Stimulated activated naive CD8-positive, alpha-beta T cell treated with anti-CD3 and anti-CD28 coated beads, Interleukin-15, amount 100 ng/mL, for 72 hours (primary cell): ENCODE data around the gene TCEA3.
A peak's percentile ranks its signal among the peaks of the same experiment; 100 is the strongest.

Experiments
- ATAC-seq: fragments of 150-1000 bp; cut with Tn5 transposase; 2 replicates; pipeline ENCODE4 v1.10.0; 2021; ENCODE audit warnings: mild to moderate bottlenecking, moderate library complexity
- DNase-seq, 2 donors: peaks; one replicate each; pipeline ENCODE4 v3.0.0; 2021 to 2022
- H3K27ac Mint-ChIP-seq, 2 donors: one replicate each; pipeline ENCODE4 v1.8.0; 2022; ENCODE audit warnings: mild to moderate bottlenecking in 2 of 2, mixed read lengths in 2 of 2, moderate library complexity in 2 of 2
- H3K27me3 Mint-ChIP-seq: one replicate; pipeline ENCODE4 v1.8.0; 2022; ENCODE audit warnings: mixed read lengths
- H3K4me1 Mint-ChIP-seq: one replicate; pipeline ENCODE4 v1.8.0; 2022; ENCODE audit warnings: mild to moderate bottlenecking, mixed read lengths
- H3K4me3 Mint-ChIP-seq, 2 donors: one replicate each; pipeline ENCODE4 v1.8.0; 2022; ENCODE audit warnings: mild to moderate bottlenecking in 2 of 2, mixed read lengths in 2 of 2, moderate library complexity in 1 of 2
- H3K9me3 Mint-ChIP-seq, 2 donors: one replicate each; pipeline ENCODE4 v1.8.0; 2022; ENCODE audit warnings: mixed read lengths in 2 of 2

TCEA3 gene

GRCh38 chr1:23452011-23452411 is 27.5 kb upstream of the TCEA3 start:
- no peak overlapping the region for H3K4me3 Mint-ChIP-seq
- DNase-seq = peak in 1 of 2 donors; percentile 7

GRCh38 chr1:23451441-23451840 is 26.9 kb upstream of the TCEA3 start:
- H3K27ac Mint-ChIP-seq = peak overlapping the region in 1 of 2 donors; percentile 4
- no peak for ATAC-seq

More at GRCh38 chr1:23452011-23452411, 27.5 kb upstream of the TCEA3 start:
- H3K4me1 Mint-ChIP-seq = peaks cover 33% of the 10 kb centered on the region
- H3K27me3 Mint-ChIP-seq = peaks cover 10% of the 10 kb centered on the region
- ATAC-seq = peak; percentile 33
- no peak overlapping the region for H3K27ac Mint-ChIP-seq
- no peaks in the 10 kb centered on the region for H3K9me3 Mint-ChIP-seq

DNA sequence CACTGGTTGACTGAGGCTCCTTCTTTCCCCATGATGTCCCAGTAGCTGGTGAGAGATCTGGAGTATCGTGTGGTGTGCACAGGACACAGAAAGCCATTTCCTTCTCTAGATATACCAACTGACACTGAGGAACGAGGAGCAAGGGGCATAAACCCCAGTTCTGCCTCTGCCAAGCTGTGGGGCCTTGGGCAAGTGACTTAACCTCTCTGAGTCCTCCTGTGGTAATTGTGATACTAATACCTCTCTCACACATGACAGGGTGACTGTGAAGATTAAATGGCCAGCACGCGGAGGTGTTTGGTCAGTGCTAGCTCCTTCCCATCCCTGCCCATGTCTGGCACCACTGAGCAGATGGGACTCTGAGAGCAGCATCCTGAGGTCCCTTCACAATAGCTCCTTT is 26.3 kb upstream of the TCEA3 start:
- no peak overlapping the region for H3K4me3 Mint-ChIP-seq
- no peak for DNase-seq
- peaks cover 10% of the 10 kb centered on the region for H3K27me3 Mint-ChIP-seq
- H3K4me1 Mint-ChIP-seq = peaks cover 25% of the 10 kb centered on the region
- H3K9me3 Mint-ChIP-seq = no peaks in the 10 kb centered on the region
- H3K27ac Mint-ChIP-seq = no peak overlapping the region
- ATAC-seq = no peak

More at GRCh38 chr1:23451441-23451840, 26.9 kb upstream of the TCEA3 start:
- H3K4me3 Mint-ChIP-seq = no peak overlapping the region
- no peak for DNase-seq
- H3K4me1 Mint-ChIP-seq = peaks cover 31% of the 10 kb centered on the region
- H3K27me3 Mint-ChIP-seq = peaks cover 10% of the 10 kb centered on the region
- H3K9me3 Mint-ChIP-seq = no peaks in the 10 kb centered on the region

DNA sequence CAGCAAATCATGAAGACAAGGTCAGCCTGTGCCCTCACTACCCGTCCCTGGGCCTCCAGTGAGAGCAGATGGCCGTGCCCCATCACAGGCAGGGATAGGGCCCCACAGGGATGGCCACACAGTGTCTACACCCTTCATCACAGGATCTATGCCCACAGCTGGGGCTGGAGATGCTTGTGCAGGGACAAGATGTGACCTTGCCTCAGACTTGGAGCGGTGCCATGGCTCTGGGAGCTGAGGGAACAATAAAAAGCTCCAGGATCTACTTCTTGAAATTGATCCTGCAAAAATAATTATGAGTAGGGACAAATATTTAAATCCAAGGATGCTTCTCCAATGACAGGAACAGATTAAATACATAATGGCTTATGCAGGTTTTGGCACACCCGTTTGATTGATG is 25.4 kb upstream of the TCEA3 start:
- no peak for ATAC-seq
- no peaks in the 10 kb centered on the region for H3K9me3 Mint-ChIP-seq
- H3K4me1 Mint-ChIP-seq = peaks cover 17% of the 10 kb centered on the region
- no peak overlapping the region for H3K4me3 Mint-ChIP-seq
- DNase-seq = no peak
- H3K27me3 Mint-ChIP-seq = peaks cover 2% of the 10 kb centered on the region
- H3K27ac Mint-ChIP-seq = no peak overlapping the region

DNA sequence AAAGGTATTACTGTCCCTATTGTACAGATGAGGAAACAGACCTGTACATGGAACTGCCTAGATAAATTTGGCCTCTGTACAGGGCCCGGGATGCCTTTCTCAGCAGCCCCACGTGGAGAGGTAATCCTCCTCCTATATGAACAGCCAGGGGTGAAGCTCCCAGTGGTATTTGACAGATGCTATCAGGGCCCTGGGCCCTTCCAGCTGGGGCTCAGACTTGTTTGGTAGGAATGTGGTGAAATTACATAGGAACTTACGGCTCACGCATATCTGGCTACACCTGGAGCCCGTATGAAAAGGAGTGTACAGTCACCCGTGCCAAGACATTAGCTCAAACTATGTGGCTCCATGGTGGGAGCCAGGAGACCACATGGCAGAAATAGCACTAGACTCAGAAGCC is 24.8 kb upstream of the TCEA3 start:
- no peak for DNase-seq
- Mint-ChIP-seq H3K27ac (no peak overlapping the region), H3K9me3 (no peaks in the 10 kb centered on the region), H3K27me3 (no peaks in the 10 kb centered on the region), H3K4me1 (peaks cover 17% of the 10 kb centered on the region), H3K4me3 (no peak overlapping the region)
- no peak for ATAC-seq

DNA sequence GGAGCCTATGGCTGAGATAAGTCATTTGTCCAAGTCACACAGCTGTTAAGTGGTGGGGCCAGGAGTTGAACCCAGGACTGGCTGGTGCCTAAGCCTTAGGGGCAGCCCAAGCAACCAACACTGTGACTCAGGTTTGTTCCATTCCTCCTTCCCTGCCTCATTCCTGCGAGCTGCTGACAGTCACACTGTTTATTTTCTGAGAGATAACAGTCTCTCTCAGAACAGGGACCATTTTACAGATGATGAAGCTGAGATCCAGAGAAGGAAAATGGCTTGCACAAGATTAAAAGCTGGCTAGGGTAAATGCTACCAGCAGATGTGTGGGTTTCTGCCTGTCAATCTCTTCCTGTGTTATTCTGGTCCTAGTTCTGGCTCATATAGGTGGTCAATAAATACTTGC is 24.3 kb upstream of the TCEA3 start:
- H3K27me3 Mint-ChIP-seq = no peaks in the 10 kb centered on the region
- no peaks in the 10 kb centered on the region for H3K9me3 Mint-ChIP-seq
- no peak overlapping the region for H3K27ac Mint-ChIP-seq
- peaks cover 17% of the 10 kb centered on the region for H3K4me1 Mint-ChIP-seq
- no peak for ATAC-seq
- no peak for DNase-seq
- H3K4me3 Mint-ChIP-seq = no peak overlapping the region

- no peak overlapping the region for H3K4me3 Mint-ChIP-seq
- H3K4me1 Mint-ChIP-seq = peaks cover 5% of the 10 kb centered on the region
- no peak overlapping the region for H3K27ac Mint-ChIP-seq
- no peak for DNase-seq
- H3K9me3 Mint-ChIP-seq = no peaks in the 10 kb centered on the region
- no peaks in the 10 kb centered on the region for H3K27me3 Mint-ChIP-seq
- ATAC-seq = no peak
Observed at GRCh38 chr1:23446661-23447310, 22.2 kb upstream of the TCEA3 start.

DNA sequence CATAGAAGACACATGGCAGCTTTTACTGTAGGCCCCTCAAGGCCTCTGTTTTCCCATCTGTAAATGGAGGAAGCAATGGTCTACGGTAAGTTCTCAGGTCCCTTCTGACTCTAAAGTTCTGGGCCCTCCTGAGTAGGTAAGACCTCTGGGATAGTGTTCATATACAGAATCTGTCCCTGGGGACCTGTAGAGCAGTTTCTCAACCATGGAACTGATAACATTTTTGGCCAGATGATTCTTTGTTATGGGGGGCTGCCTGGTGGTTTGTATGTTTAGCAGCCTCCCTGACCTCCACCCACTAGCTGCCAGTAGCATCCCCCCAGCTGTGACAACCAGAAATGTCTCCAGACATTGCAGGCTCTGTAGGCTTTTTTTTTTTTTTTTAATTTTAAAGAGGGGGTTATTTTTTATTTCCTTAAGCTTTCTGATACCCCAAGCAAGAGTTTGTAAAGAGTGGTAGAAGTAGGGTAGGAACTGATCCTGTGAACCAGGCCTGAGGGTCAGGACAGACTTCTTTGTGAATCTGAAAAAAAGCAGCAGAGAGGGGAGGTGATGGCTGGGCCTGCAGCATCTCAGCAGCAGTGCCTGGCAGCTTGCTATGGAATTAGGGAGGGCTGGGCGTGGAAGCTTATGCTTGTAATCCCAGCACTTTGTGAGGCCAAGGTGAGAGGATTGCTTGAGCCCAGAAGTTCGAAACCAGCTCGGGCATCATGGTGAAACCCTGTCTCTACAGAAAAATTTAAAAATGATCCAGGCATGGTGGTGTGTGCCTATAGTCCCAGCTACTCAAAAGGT is 20.2 kb upstream of the TCEA3 start:
- Mint-ChIP-seq H3K27me3 (no peaks in the 10 kb centered on the region), H3K9me3 (no peaks in the 10 kb centered on the region), H3K4me1 (no peaks in the 10 kb centered on the region), H3K27ac (peak overlapping the region in 1 of 2 donors; percentile 79), H3K4me3 (no peak overlapping the region)
- no peak for DNase-seq
- ATAC-seq = no peak

- Mint-ChIP-seq H3K4me1 (no peaks in the 10 kb centered on the region), H3K27me3 (no peaks in the 10 kb centered on the region), H3K4me3 (no peak overlapping the region), H3K27ac (no peak overlapping the region), H3K9me3 (no peaks in the 10 kb centered on the region)
- no peak for ATAC-seq
- no peak for DNase-seq
Observed at GRCh38 chr1:23444104-23444533, 19.6 kb upstream of the TCEA3 start.

DNA sequence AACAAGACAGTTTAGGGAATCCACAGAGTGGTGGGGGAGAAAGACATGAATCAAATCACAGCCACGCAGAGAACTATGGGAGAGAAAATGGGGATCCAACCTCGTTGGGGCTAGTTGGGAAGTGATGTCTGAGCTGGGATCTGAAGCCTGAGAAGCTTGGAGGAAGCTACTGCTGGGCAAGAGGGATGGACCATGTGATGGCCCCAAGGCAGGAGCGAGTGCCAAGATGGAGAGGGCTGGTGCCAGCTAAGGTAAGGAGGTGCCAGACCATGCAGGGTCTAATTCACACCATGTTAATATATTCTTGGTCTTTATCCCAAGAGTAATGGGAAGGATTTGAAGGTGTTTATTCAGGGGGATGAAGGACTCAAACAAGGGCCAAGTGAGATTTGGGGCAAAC is 18.2 kb upstream of the TCEA3 start:
- no peak overlapping the region for H3K27ac Mint-ChIP-seq
- no peaks in the 10 kb centered on the region for H3K4me1 Mint-ChIP-seq
- no peak for DNase-seq
- ATAC-seq = no peak
- no peaks in the 10 kb centered on the region for H3K27me3 Mint-ChIP-seq
- no peak overlapping the region for H3K4me3 Mint-ChIP-seq
- no peaks in the 10 kb centered on the region for H3K9me3 Mint-ChIP-seq

GRCh38 chr1:23441446-23442148 is 17.0 kb upstream of the TCEA3 start:
- H3K27me3 Mint-ChIP-seq = no peaks in the 10 kb centered on the region
- no peak overlapping the region for H3K4me3 Mint-ChIP-seq
- H3K27ac Mint-ChIP-seq = no peak overlapping the region
- ATAC-seq (no peak), DNase-seq (no peak)
- no peaks in the 10 kb centered on the region for H3K9me3 Mint-ChIP-seq
- no peaks in the 10 kb centered on the region for H3K4me1 Mint-ChIP-seq

DNA sequence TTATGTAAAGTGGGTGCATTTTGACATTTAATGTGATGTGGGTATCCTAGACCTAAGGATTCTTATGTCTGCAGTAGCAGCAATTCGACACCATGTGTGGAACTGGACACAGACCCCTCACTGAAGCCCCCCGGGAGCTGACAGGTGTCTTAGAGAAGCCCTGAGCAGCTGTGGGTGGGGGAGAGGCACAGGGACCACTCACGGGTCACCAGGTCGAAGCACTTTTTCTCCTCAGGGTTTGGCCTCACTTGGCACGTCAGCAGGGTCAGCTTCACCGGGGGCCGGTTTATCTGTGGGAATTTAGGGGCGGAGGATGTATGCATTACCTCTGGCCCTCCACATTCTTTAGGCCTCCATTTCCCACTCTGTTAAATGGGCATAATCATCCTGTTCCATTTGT is 14.0 kb upstream of the TCEA3 start:
- Mint-ChIP-seq H3K4me3 (no peak overlapping the region), H3K9me3 (no peaks in the 10 kb centered on the region), H3K4me1 (no peaks in the 10 kb centered on the region), H3K27me3 (no peaks in the 10 kb centered on the region), H3K27ac (no peak overlapping the region)
- DNase-seq (no peak), ATAC-seq (no peak)

GRCh38 chr1:23437355-23437664 is 12.8 kb upstream of the TCEA3 start:
- DNase-seq (no peak), ATAC-seq (no peak)
- Mint-ChIP-seq H3K4me1 (no peaks in the 10 kb centered on the region), H3K4me3 (no peak overlapping the region), H3K9me3 (no peaks in the 10 kb centered on the region), H3K27ac (no peak overlapping the region), H3K27me3 (no peaks in the 10 kb centered on the region)

GRCh38 chr1:23436520-23437354 is 12.2 kb upstream of the TCEA3 start:
- no peaks in the 10 kb centered on the region for H3K4me1 Mint-ChIP-seq
- H3K27ac Mint-ChIP-seq = no peak overlapping the region
- DNase-seq = peak in 1 of 2 donors; percentile 13
- H3K27me3 Mint-ChIP-seq = no peaks in the 10 kb centered on the region
- peak; percentile 50 for ATAC-seq
- H3K9me3 Mint-ChIP-seq = no peaks in the 10 kb centered on the region
- peak overlapping the region in 1 of 2 donors; percentile 54 for H3K4me3 Mint-ChIP-seq

DNA sequence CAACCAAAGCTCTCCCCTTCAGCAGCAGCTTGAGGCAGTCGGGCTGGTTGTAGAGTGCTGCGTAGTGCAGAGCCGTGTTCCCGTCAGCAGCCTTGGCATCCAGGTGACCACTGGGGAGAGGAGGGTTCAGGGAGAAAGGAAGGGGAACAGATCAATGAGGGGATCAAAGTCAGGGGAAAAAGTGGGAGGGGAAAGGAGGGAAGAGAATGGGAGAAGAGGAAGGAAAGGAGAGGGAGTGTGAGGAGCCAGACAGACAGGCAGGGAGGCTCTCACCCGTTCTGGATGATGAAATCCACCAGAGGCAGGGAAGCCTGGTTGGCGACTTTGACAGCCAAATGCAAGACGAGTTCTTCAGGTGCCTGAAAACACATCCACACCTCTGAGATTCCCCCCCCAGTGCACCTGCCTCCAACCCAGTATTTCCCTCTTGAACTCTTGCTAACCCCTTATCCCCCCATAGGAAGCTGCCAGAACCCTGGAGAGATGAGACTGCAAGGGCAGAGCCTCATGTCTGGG is 9.8 kb upstream of the TCEA3 start:
- H3K9me3 Mint-ChIP-seq = no peaks in the 10 kb centered on the region
- ATAC-seq (no peak), DNase-seq (no peak)
- no peaks in the 10 kb centered on the region for H3K27me3 Mint-ChIP-seq
- H3K27ac Mint-ChIP-seq = no peak overlapping the region
- H3K4me3 Mint-ChIP-seq = no peak overlapping the region
- no peaks in the 10 kb centered on the region for H3K4me1 Mint-ChIP-seq
